ENCODE results near the gene CLSTN2. TPM values are rescaled to one million over a fixed set of nuclear protein-coding genes. Genes with fewer than 3 reads are reported as not detected.

CLSTN2 gene
- total RNA-seq, 1 donor from 2014 or later = 9.7 TPM

DNA sequence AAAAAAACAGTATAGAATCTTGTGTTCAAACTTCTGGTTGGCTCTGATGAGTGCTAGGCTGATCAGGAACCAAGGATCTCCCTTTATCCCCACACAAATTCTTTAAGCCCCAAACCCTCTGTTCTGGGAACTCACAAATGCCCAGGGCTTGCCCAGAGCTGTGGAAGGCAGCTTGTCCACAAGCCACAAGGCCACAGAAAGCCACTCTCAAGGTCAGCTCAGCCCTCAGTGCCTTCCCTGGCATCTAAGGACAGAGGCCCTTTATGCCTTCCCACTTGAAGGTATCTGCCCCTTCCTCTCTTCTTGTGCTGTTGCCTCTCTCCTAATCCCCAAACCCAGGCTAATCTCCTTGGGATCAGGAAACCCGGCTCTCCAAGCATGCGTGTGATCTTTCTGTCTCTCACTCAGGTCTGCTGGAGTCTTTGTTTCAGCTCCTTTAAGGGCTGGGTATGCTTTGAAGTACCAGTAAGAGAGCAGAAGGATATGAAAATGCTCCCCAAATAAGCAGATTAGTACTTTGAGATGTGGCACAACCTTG lies 597.9 kb downstream of the CLSTN2 start:
- TF ChIP-seq, protein P1, sequence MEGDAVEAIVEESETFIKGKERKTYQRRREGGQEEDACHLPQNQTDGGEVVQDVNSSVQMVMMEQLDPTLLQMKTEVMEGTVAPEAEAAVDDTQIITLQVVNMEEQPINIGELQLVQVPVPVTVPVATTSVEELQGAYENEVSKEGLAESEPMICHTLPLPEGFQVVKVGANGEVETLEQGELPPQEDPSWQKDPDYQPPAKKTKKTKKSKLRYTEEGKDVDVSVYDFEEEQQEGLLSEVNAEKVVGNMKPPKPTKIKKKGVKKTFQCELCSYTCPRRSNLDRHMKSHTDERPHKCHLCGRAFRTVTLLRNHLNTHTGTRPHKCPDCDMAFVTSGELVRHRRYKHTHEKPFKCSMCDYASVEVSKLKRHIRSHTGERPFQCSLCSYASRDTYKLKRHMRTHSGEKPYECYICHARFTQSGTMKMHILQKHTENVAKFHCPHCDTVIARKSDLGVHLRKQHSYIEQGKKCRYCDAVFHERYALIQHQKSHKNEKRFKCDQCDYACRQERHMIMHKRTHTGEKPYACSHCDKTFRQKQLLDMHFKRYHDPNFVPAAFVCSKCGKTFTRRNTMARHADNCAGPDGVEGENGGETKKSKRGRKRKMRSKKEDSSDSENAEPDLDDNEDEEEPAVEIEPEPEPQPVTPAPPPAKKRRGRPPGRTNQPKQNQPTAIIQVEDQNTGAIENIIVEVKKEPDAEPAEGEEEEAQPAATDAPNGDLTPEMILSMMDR (conservative IDR thresholded peaks at IDR 0.05; ENCODE audit: low read depth, low read length) = no peak
- DNase-seq (ENCODE audit: low read depth) = no peak
- H3K4me3 ChIP-seq (ENCODE audit: low read depth, low read length) = no peak overlapping the region

DNA sequence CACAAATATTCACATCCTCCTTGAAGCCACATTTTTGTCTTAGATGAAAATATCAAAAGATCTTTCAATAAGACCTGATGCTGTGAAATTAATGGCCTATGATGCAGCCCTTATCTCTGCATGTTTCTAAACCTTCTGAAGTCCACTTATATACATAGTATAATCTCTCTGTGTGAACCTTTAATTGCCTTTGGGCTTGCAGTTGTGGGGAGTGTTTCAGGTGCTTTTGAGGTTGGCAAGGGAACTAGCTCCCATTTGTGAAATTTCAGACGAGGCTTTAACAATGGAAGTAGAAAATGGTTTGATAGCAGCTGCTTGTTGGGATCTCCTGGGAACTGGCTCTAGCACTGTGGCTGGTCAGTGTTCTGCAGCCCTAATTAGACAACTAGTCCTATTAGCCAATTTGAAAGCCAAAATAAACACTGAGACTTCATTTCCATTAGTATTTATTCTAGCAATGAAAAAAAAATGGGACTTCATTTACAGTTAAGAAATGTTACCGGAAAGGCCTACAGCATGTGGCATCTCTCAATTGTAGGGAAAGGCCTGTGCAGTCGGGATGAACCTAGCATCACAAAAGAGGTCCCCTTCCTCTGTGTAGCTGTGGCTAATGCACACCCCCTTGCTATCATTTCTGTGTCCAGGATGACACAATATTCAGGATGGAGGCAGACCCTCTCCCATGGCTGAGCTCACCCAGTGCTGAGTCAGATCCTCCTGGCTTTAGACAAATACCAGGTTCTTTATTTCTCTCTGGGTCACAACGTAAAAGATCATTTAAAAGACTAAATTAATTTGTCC lies 602.1 kb downstream of the CLSTN2 start:
- no peak overlapping the region for H3K4me3 ChIP-seq (ENCODE audit: low read depth, low read length)
- no peak for DNase-seq (ENCODE audit: low read depth)
- TF ChIP-seq, protein P1 (conservative IDR thresholded peaks at IDR 0.05; ENCODE audit: low read depth, low read length) = no peak

DNA sequence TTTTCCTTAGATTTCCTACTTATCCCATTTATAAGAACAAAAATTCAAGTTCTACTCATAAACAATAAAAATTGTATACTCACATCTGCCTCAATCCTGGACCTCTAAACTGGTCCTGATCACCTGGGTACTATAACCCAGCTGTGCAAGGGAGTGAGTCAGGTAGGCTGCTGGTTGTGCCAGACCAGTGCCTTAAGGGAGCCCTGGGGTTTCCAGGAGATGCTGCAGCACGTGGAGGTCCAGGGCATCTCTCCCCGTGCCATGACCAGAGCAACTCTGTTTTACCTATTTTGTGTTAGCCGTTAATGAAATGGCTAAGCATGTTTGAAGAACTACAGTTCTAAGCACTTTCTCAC lies 602.7 kb downstream of the CLSTN2 start:
- TF ChIP-seq, protein P1 (conservative IDR thresholded peaks at IDR 0.05; ENCODE audit: low read depth, low read length) = no peak
- no peak overlapping the region for H3K4me3 ChIP-seq (ENCODE audit: low read depth, low read length)
- no peak for DNase-seq (ENCODE audit: low read depth)

DNA sequence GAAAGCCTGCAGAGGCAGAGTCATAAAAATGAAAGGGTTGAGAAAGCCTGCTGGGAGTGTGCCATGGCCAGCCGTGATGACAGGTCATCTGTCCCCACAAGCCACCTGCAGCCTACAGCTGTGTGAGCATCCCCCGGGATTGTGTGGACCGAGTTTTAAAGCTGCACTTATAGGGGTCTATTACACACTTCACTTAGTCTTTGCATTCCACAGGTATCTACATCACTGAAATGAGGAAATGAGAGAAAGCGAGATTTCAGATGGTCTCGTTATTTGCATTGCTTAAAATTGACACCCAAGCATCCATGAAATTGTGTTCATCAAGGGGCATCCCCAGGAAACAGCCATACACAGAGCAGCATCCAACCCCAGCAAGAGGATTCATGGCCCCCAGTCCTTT lies 605.3 kb downstream of the CLSTN2 start:
- no peak overlapping the region for H3K4me3 ChIP-seq (ENCODE audit: low read depth, low read length)
- TF ChIP-seq, protein P1 (conservative IDR thresholded peaks at IDR 0.05; ENCODE audit: low read depth, low read length) = no peak
- DNase-seq (ENCODE audit: low read depth) = no peak

DNA sequence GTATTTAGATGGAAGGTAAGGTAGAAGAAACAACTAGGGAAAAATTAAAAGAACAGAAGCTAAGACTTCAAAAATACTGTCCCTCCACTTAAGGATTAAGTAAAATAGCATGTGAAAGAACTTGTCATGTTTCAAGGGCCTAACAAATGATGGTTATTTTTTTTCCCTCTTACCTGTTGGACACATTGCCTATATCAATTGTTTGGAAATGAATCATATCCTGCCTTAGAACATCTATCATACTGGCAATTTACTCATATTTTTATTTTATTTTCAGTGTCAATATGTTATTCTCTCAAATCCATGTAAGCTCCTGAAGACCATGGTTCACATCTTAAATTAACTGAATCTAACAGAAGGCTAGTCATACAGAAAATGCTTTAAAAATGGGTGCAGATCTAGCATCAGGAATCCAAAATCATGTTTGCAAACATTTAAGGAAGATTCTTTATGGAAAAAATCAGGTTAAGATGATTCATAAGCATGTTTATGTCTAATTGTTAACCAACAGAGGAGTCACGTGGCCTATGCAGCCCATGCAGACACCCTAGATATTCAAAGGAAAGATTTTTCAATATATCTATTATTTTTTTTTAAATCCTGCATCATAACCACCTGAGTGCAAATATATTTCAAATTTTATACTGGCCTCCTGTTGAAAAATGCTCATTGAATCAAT lies 607.1 kb downstream of the CLSTN2 start:
- H3K4me3 ChIP-seq (ENCODE audit: low read depth, low read length) = no peak overlapping the region
- TF ChIP-seq, protein P1 (conservative IDR thresholded peaks at IDR 0.05; ENCODE audit: low read depth, low read length) = no peak
- DNase-seq (ENCODE audit: low read depth) = no peak

DNA sequence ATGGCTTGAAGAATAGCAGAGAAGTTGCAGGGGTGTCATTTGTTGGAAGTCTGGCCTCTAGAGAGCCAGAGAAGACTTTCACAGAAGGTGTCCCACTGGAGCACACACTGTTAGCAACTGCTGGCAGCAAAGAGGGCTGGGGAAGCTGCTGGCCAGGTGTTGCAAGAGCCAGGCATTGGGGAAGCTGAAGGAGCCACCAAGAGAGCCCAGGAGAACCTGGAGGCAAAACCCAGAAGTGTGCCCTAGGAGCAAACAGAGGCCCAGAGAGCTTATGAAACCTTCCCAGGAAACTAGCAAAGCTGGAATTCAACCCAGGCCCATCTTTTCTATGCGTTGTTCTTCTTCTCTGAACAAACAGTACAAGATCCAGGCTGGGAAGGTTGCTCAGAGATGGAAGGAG lies 610.2 kb downstream of the CLSTN2 start:
- H3K4me3 ChIP-seq (ENCODE audit: low read depth, low read length) = no peak overlapping the region
- TF ChIP-seq, protein P1 (conservative IDR thresholded peaks at IDR 0.05; ENCODE audit: low read depth, low read length) = no peak
- DNase-seq (ENCODE audit: low read depth) = no peak
